Naive thymus-derived CD4-positive, alpha-beta T cell (primary cell): ENCODE measurements around the gene PRPF19. TPM values are rescaled to one million over a fixed set of nuclear protein-coding genes. Genes with fewer than 3 reads are reported as not detected.
A peak's percentile ranks its signal among the peaks of the same experiment; 100 is the strongest.

Experiments used
- ATAC-seq: fragments of 150-1000 bp; cut with Tn5 transposase; 2 replicates; pipeline ENCODE4 v1.10.0; 2021; ENCODE audit warnings: mild to moderate bottlenecking, moderate library complexity
- CTCF ChIA-PET: fragments of 350-600 bp; sonication (Branson Sonifier 250); formaldehyde crosslinking; loops from one replicate; lab custom pipeline; 2021; ENCODE audit warnings: antibody characterized with exemption; lab: Charles Lee
- POLR2A ChIA-PET: fragments of 350-600 bp; sonication (Branson Sonifier 250); formaldehyde crosslinking; loops from one replicate; lab custom pipeline; 2021; ENCODE audit warnings: antibody characterized with exemption, inconsistent platforms; lab: Charles Lee
- DNase-seq, 9 donors: peaks; one replicate each; pipeline versions ENCODE4 v3.0.0 to v3.0.0-alpha.2; 2020 to 2022; ENCODE audit warnings: mixed read lengths in 1 of 9
- H3K27ac ChIP-seq: one replicate; pipeline ENCODE4 v1.7.0; 2013; ENCODE audit warnings: mild to moderate bottlenecking, low read depth, low read length, moderate library complexity
- H3K27me3 ChIP-seq, 2 donors: one replicate each; pipeline ENCODE4 v1.7.0; 2013; ENCODE audit warnings: low read length in 2 of 2, mild to moderate bottlenecking in 2 of 2, moderate library complexity in 2 of 2; ENCODE audit not compliant: control insufficient read depth in 2 of 2, insufficient read depth in 2 of 2
- H3K36me3 ChIP-seq, 3 experiments: 1 replicate in 2 of 3; 2 replicates in 1 of 3; pipeline ENCODE4 v1.7.0; 2013; ENCODE audit warnings: low read length in 3 of 3, mild to moderate bottlenecking in 3 of 3, moderate library complexity in 1 of 3; ENCODE audit not compliant: insufficient read depth in 3 of 3, control insufficient read depth in 2 of 3
- H3K4me1 ChIP-seq, 2 donors: one replicate each; pipeline ENCODE4 v1.7.0; 2013; ENCODE audit warnings: low read length in 2 of 2, mild to moderate bottlenecking in 2 of 2, moderate library complexity in 1 of 2; ENCODE audit not compliant: control insufficient read depth in 2 of 2, insufficient read depth in 2 of 2
- H3K4me3 ChIP-seq: 2 replicates; pipeline ENCODE4 v1.7.0; 2013; ENCODE audit warnings: mild to moderate bottlenecking, low read length
- H3K9me3 ChIP-seq, 3 experiments: 1 replicate in 2 of 3; 2 replicates in 1 of 3; pipeline ENCODE4 v1.7.0; 2013; ENCODE audit warnings: low read length in 3 of 3; ENCODE audit not compliant: control insufficient read depth in 2 of 3
- H3K27ac Mint-ChIP-seq, 9 donors: one replicate each; pipeline ENCODE4 v1.8.0; 2020 to 2022; ENCODE audit warnings: mixed read lengths in 9 of 9, mild to moderate bottlenecking in 8 of 9, moderate library complexity in 5 of 9, inconsistent platforms in 2 of 9
- H3K27me3 Mint-ChIP-seq, 5 donors: one replicate each; pipeline ENCODE4 v1.8.0; 2021 to 2022; ENCODE audit warnings: mixed read lengths in 5 of 5, mild to moderate bottlenecking in 1 of 5
- H3K36me3 Mint-ChIP-seq, 5 donors: one replicate each; pipeline ENCODE4 v1.8.0; 2020 to 2022; ENCODE audit warnings: mixed read lengths in 5 of 5, mild to moderate bottlenecking in 3 of 5, inconsistent platforms in 1 of 5
- H3K4me1 Mint-ChIP-seq, 7 donors: one replicate each; pipeline ENCODE4 v1.8.0; 2020 to 2022; ENCODE audit warnings: mixed read lengths in 7 of 7, mild to moderate bottlenecking in 3 of 7, inconsistent platforms in 1 of 7
- H3K4me3 Mint-ChIP-seq, 10 donors: one replicate each; pipeline ENCODE4 v1.8.0; 2020 to 2022; ENCODE audit warnings: mild to moderate bottlenecking in 10 of 10, mixed read lengths in 10 of 10, moderate library complexity in 6 of 10, inconsistent platforms in 2 of 10
- H3K9me3 Mint-ChIP-seq, 11 donors: one replicate each; pipeline ENCODE4 v1.8.0; 2020 to 2022; ENCODE audit warnings: mixed read lengths in 11 of 11, mild to moderate bottlenecking in 4 of 11, inconsistent platforms in 1 of 11, moderate library complexity in 1 of 11
- intact Hi-C, 2 donors: fragments of 100-400 bp; cut with micrococcal nuclease; formaldehyde crosslinking; loops; one replicate each; pipeline ENCODE4 v1.15.1; 2023
- polyA plus RNA-seq, 2 donors: library from polyadenylated mRNA; unstranded; fragments of 300-500 nt; fragmentation: Illumina TruSeq; gene quantifications; one replicate each; pipeline ENCODE4 v1.2.3, GENCODE V29; 2021
- total RNA-seq, 6 experiments: library from RNA in 5 of 6; stranded (reverse) in 5 of 6; gene quantifications; 1 replicate in 5 of 6; 2 replicates in 1 of 6; pipeline ENCODE4 v1.2.3 and lab custom pipeline; 2021 to 2026

PRPF19 gene
- total and polyA plus RNA-seq, 7 experiments from 2014 or later: 17.9 to 139 (median 76.6) TPM

GRCh38 chr11:60855726-60856633, 50.4 kb downstream of the PRPF19 start, which contains the start of gene PTGDR2:
Gene PTGDR2, minus strand, starts transcription at chr11:60855950. Its CDS starts 2,228 bp downstream, at chr11:60853722.
- H3K4me3 Mint-ChIP-seq: no peak within 1 kb of the TSS
- Histone ChIP-seq H3K27ac (no peak within 1 kb of the TSS), H3K4me1 (peaks cover 7% of the 10 kb centered on the region in 2 donors), H3K9me3 (no peaks in the 10 kb centered on the region), H3K27me3 (no peaks in the 10 kb centered on the region), H3K36me3 (peaks cover 0 to 19% (median 6%) of the 10 kb centered on the region in 3 experiments), H3K4me3 (no peak within 1 kb of the TSS)
- POLR2A ChIA-PET: no interaction called here
- peaks cover 0 to 2% (median 0%) of the 10 kb centered on the region in 5 donors for H3K27me3 Mint-ChIP-seq
- H3K9me3 Mint-ChIP-seq: peaks cover 0 to 2% (median 0%) of the 10 kb centered on the region in 11 donors
- H3K4me1 Mint-ChIP-seq: peaks cover 13 to 22% (median 19%) of the 10 kb centered on the region in 7 donors
- CTCF ChIA-PET: interaction anchor here (1.4 kb wide), 1 partner anchor 44 kb away, joined by 5 read pairs; no protein-coding TSS in a partner anchor
- ATAC-seq (peak; percentile 25), DNase-seq (no peak)
- intact Hi-C loops: no loop called here
- peaks cover under 1 to 15% (median 13%) of the 10 kb centered on the region in 5 donors for H3K36me3 Mint-ChIP-seq
- peak within 1 kb of the TSS in 2 of 9 donors; percentile 21 to 62 for H3K27ac Mint-ChIP-seq

GRCh38 chr11:60854847-60855725, 51.3 kb downstream of the PRPF19 start:
- Mint-ChIP-seq H3K9me3 (peaks cover 0 to 2% (median 0%) of the 10 kb centered on the region in 11 donors), H3K4me1 (peaks cover 13 to 22% (median 19%) of the 10 kb centered on the region in 7 donors), H3K27ac (peak overlapping the region in 2 of 9 donors; percentile 21 to 62), H3K36me3 (peaks cover 4 to 20% (median 18%) of the 10 kb centered on the region in 5 donors), H3K27me3 (peaks cover 0 to 2% (median 0%) of the 10 kb centered on the region in 5 donors), H3K4me3 (no peak overlapping the region)
- POLR2A ChIA-PET: no interaction called here
- CTCF ChIA-PET: interaction anchor here (1.4 kb wide), 1 partner anchor 44 kb away, joined by 5 read pairs; no protein-coding TSS in a partner anchor
- Histone ChIP-seq H3K27ac (no peak overlapping the region), H3K27me3 (no peaks in the 10 kb centered on the region), H3K4me3 (no peak overlapping the region), H3K4me1 (peaks cover 7% of the 10 kb centered on the region in 2 donors), H3K36me3 (peaks cover 3 to 28% (median 6%) of the 10 kb centered on the region in 3 experiments), H3K9me3 (no peaks in the 10 kb centered on the region)
- intact Hi-C loops: no loop called here
- ATAC-seq (no peak), DNase-seq (no peak)

- H3K36me3 Mint-ChIP-seq: peaks cover 5 to 26% (median 18%) of the 10 kb centered on the region in 5 donors
- DNase-seq: no peak
- Histone ChIP-seq H3K27ac (no peak overlapping the region), H3K27me3 (no peaks in the 10 kb centered on the region), H3K9me3 (no peaks in the 10 kb centered on the region), H3K4me3 (no peak overlapping the region), H3K4me1 (peaks cover 7% of the 10 kb centered on the region in 2 donors), H3K36me3 (peaks cover 6 to 36% (median 11%) of the 10 kb centered on the region in 3 experiments)
- intact Hi-C loops: no loop called here
- no peak for ATAC-seq
- H3K9me3 Mint-ChIP-seq: peaks cover 0 to 2% (median 0%) of the 10 kb centered on the region in 11 donors
- no peak overlapping the region for H3K4me3 Mint-ChIP-seq
- ChIA-PET CTCF (no interaction called here), POLR2A (no interaction called here)
- H3K27me3 Mint-ChIP-seq: peaks cover 0 to 2% (median 0%) of the 10 kb centered on the region in 5 donors
- H3K27ac Mint-ChIP-seq: no peak overlapping the region
- peaks cover 12 to 21% (median 18%) of the 10 kb centered on the region in 7 donors for H3K4me1 Mint-ChIP-seq
Measured at GRCh38 chr11:60854140-60854846, 52.1 kb downstream of the PRPF19 start.

DNA sequence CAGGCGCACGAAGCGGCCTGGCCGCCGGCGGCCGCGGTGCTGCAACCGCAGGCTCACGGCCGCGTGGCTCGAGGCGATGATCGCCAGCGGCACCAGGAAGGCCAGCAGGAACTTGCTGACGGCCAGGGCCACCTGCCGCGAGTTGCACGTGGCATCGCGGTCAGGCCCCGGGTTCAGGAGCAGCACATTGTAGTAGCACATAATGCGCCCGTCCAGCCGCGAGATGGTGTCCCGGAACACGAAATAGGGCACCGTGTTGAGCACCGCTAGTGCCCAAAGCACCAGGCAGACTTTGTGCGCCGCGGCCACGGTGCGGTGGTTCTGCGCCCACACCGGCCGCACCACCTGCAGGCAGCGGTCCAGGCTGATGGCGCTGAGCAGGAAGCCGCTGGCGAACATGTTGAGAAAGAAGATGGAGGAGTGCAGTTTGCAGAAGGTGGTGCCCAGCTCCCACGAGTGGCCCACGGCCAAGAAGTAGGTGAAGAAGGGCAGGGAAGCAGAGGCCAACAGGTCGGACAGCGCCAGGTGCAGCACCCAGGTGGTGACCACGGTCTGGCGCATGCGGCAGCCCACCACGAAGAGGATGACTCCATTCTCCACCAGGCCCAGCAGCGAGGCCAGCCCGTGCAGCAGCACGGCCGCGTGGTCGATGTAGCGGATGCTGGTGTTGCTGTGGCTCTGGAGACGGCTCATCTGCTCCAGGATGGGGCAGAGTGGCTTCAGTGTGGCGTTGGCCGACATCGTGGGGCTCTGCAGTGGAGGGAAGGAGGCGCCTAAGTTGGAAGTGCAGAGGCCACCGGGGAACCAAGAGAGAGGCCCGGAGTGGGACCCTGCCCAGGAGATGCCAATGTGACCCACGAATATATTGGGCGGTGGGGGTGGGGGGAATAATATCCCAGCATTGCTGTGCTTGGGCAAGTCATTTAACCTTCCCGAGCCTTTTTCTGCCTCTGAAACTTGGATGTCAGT, 53.1 kb downstream of the PRPF19 start:
- H3K36me3 Mint-ChIP-seq: peaks cover 5 to 33% (median 18%) of the 10 kb centered on the region in 5 donors
- intact Hi-C loops: no loop called here
- peaks cover 0 to 2% (median 0%) of the 10 kb centered on the region in 5 donors for H3K27me3 Mint-ChIP-seq
- H3K4me1 Mint-ChIP-seq: peaks cover 1 to 11% (median 8%) of the 10 kb centered on the region in 7 donors
- H3K4me3 Mint-ChIP-seq: no peak overlapping the region
- ChIA-PET CTCF (no interaction called here), POLR2A (no interaction called here)
- no peak overlapping the region for H3K27ac ChIP-seq
- H3K36me3 ChIP-seq: peaks cover 6 to 46% (median 12%) of the 10 kb centered on the region in 3 experiments
- H3K27me3 ChIP-seq: no peaks in the 10 kb centered on the region
- no peaks in the 10 kb centered on the region for H3K9me3 ChIP-seq
- H3K27ac Mint-ChIP-seq: peak overlapping the region in 1 of 9 donors; percentile 38
- H3K4me1 ChIP-seq: no peaks in the 10 kb centered on the region
- H3K4me3 ChIP-seq: no peak overlapping the region
- ATAC-seq: no peak
- DNase-seq: no peak
- H3K9me3 Mint-ChIP-seq: no peaks in the 10 kb centered on the region

DNA sequence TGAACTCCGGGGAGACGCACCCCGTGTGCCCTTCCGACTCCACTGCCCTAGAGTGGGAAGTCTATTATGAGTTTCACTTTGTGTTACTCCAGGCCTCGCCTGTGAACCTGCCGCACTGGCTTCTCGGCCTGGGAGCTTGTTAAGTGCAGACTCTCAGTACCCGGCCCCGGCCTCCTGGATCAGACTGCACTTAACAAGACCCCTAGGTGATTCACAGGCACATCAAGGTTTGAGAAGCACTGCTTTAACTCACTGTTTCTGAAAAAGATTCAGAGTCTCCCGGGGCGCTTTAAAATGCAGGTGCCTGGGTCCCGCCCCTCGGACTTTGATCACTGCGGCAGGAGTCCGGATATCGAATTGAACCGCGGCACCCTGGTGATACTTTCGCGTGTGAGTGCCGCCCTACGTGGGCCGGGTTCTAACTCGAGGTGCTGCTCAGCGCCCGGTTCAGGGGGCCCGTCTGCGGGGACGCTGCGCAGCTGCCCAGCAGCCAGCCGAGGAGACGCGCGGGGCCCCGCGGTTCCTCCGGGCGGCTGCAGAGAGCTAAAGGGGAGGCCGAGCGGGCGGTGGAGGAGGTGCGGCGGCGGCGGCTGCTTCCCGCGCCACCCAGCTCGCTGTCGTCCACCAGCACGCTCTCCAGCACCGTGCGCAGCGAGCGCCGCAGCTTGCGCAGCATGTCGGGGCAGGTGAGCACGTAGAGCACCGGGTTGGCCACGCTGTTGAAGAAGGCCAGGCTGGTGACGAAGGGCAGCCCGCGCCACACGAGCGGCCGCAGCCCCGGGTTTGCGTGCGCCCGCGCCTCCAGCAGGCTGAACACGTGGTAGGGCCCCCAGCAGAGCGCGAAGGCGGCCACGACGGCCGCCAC, 54.0 kb downstream of the PRPF19 start:
- Histone ChIP-seq H3K4me1 (no peaks in the 10 kb centered on the region), H3K9me3 (no peaks in the 10 kb centered on the region), H3K36me3 (peaks cover 6 to 55% (median 12%) of the 10 kb centered on the region in 3 experiments), H3K4me3 (no peak overlapping the region), H3K27me3 (no peaks in the 10 kb centered on the region), H3K27ac (no peak overlapping the region)
- Mint-ChIP-seq H3K4me1 (peaks cover 0 to 7% (median 4%) of the 10 kb centered on the region in 7 donors), H3K4me3 (no peak overlapping the region), H3K36me3 (peaks cover 5 to 33% (median 18%) of the 10 kb centered on the region in 5 donors), H3K9me3 (no peaks in the 10 kb centered on the region), H3K27ac (no peak overlapping the region), H3K27me3 (peaks cover 0 to 2% (median 0%) of the 10 kb centered on the region in 5 donors)
- no peak for ATAC-seq
- intact Hi-C loops: no loop called here
- CTCF ChIA-PET: no interaction called here
- no peak for DNase-seq
- POLR2A ChIA-PET: no interaction called here
